ENCODE results near the gene CPPED1.

CPPED1 gene

DNA sequence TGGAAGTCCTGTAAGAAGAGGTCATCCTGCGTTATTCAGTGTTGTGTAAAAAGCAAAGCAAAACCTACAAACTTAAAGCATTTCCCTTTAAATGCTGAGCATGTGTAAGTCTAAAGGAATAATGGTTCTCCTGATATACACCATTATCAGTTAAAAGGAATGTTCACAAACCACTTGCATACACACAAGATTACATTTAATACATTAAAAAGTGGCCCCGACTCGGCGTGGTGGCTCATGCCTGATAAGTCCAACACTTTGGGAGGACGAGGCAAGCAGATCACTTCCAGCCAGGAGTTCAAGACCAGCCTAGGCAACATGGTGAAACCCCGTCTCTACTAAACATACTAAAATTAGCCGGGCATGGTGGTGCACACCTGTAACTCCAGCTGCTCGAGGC lies 30.5 kb downstream of the CPPED1 start:
- no peak for TF ChIP-seq ZNF416 (tag by site-specific recombination; IDR thresholded peaks at IDR 0.05)
- TF ChIP-seq, protein P1, sequence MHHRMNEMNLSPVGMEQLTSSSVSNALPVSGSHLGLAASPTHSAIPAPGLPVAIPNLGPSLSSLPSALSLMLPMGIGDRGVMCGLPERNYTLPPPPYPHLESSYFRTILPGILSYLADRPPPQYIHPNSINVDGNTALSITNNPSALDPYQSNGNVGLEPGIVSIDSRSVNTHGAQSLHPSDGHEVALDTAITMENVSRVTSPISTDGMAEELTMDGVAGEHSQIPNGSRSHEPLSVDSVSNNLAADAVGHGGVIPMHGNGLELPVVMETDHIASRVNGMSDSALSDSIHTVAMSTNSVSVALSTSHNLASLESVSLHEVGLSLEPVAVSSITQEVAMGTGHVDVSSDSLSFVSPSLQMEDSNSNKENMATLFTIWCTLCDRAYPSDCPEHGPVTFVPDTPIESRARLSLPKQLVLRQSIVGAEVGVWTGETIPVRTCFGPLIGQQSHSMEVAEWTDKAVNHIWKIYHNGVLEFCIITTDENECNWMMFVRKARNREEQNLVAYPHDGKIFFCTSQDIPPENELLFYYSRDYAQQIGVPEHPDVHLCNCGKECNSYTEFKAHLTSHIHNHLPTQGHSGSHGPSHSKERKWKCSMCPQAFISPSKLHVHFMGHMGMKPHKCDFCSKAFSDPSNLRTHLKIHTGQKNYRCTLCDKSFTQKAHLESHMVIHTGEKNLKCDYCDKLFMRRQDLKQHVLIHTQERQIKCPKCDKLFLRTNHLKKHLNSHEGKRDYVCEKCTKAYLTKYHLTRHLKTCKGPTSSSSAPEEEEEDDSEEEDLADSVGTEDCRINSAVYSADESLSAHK (tag by site-specific recombination; IDR thresholded peaks at IDR 0.05) = no peak
- TF ChIP-seq SCRT2 (tag by site-specific recombination; IDR thresholded peaks at IDR 0.05) = no peak
- no peak for TF ChIP-seq ZNF391 (tag by site-specific recombination; IDR thresholded peaks at IDR 0.05; ENCODE audit: borderline replicate concordance, low read depth)
- TF ChIP-seq ZNF624 (tag by site-specific recombination; IDR thresholded peaks at IDR 0.05) = no peak
- TF ChIP-seq, protein P2, sequence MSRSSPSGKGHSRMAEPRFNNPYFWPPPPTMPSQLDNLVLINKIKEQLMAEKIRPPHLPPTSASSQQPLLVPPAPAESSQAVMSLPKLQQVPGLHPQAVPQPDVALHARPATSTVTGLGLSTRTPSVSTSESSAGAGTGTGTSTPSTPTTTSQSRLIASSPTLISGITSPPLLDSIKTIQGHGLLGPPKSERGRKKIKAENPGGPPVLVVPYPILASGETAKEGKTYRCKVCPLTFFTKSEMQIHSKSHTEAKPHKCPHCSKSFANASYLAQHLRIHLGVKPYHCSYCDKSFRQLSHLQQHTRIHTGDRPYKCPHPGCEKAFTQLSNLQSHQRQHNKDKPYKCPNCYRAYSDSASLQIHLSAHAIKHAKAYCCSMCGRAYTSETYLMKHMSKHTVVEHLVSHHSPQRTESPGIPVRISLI (tag by site-specific recombination; IDR thresholded peaks at IDR 0.05) = no peak
- no peak for TF ChIP-seq ZNF521 (tag by site-specific recombination; IDR thresholded peaks at IDR 0.05)
- TF ChIP-seq, protein P3, sequence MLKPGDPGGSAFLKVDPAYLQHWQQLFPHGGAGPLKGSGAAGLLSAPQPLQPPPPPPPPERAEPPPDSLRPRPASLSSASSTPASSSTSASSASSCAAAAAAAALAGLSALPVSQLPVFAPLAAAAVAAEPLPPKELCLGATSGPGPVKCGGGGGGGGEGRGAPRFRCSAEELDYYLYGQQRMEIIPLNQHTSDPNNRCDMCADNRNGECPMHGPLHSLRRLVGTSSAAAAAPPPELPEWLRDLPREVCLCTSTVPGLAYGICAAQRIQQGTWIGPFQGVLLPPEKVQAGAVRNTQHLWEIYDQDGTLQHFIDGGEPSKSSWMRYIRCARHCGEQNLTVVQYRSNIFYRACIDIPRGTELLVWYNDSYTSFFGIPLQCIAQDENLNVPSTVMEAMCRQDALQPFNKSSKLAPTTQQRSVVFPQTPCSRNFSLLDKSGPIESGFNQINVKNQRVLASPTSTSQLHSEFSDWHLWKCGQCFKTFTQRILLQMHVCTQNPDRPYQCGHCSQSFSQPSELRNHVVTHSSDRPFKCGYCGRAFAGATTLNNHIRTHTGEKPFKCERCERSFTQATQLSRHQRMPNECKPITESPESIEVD (tag by site-specific recombination; IDR thresholded peaks at IDR 0.05) = no peak
- TF ChIP-seq, protein P4, sequence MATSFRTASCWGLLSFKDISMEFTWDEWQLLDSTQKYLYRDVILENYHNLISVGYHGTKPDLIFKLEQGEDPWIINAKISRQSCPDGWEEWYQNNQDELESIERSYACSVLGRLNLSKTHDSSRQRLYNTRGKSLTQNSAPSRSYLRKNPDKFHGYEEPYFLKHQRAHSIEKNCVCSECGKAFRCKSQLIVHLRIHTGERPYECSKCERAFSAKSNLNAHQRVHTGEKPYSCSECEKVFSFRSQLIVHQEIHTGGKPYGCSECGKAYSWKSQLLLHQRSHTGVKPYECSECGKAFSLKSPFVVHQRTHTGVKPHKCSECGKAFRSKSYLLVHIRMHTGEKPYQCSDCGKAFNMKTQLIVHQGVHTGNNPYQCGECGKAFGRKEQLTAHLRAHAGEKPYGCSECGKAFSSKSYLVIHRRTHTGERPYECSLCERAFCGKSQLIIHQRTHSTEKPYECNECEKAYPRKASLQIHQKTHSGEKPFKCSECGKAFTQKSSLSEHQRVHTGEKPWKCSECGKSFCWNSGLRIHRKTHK (tag by site-specific recombination; IDR thresholded peaks at IDR 0.05) = no peak
- TF ChIP-seq ZFP41 (tag by site-specific recombination; IDR thresholded peaks at IDR 0.05; ENCODE audit: borderline replicate concordance) = no peak
- TF ChIP-seq ZNF830 (tag by site-specific recombination; IDR thresholded peaks at IDR 0.05; ENCODE audit: low read depth) = no peak
- no peak for TF ChIP-seq ZNF114 (tag by site-specific recombination; IDR thresholded peaks at IDR 0.05)
- H3K36me3 ChIP-seq (ENCODE audit: control insufficient read depth in 2 of 2, insufficient read depth in 1 of 2, low read length in 2 of 2) = peaks cover 0 to 3% of the 10 kb centered on the region in 2 experiments; a peak in 2 of 3 replicates
- H3K9me3 ChIP-seq (ENCODE audit: control insufficient read depth, insufficient read depth, low read depth, low read length) = no peaks in the 10 kb centered on the region
- no peak overlapping the region for H3K4me3 ChIP-seq (ENCODE audit: low read depth, low read length)
- POLR2A ChIA-PET = no interaction called here
- no peaks in the 10 kb centered on the region for H3K4me1 ChIP-seq (ENCODE audit: control insufficient read depth, insufficient read depth, low read length)
- CTCF ChIA-PET = no interaction called here
- H3K27ac ChIP-seq (ENCODE audit: extremely low read depth, low read depth, low read length) = no peak overlapping the region

DNA sequence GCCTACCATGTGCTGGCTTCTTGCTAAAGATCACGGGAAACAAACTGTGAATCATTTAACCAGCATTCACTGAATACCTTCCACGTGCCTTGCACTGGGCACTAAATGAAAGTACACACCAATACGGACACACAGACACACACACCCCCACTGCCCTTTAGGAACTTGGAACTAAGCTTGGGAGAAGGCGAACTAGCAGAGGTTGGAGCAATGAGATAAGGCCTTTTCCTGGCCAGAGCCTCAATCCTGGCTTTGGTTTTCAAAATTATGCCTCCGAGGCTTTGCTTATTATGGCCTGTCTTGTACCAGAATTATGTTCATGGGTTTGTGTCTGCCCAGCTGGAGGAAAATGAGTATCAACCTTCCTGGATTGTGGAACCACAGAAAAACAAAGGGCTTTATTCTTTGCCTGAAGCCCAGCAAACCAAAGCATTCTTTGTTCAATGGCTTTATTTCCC lies 32.3 kb downstream of the CPPED1 start:
- Histone ChIP-seq H3K4me1 (ENCODE audit: control insufficient read depth, insufficient read depth, low read length) (no peaks in the 10 kb centered on the region), H3K9me3 (ENCODE audit: control insufficient read depth, insufficient read depth, low read depth, low read length) (no peaks in the 10 kb centered on the region), H3K27ac (ENCODE audit: extremely low read depth, low read depth, low read length) (no peak overlapping the region), H3K36me3 (ENCODE audit: control insufficient read depth in 2 of 2, insufficient read depth in 1 of 2, low read length in 2 of 2) (peaks cover 0 to 3% of the 10 kb centered on the region in 2 experiments; a peak in 1 of 3 replicates), H3K4me3 (ENCODE audit: low read depth, low read length) (no peak overlapping the region)
- POLR2A ChIA-PET = no interaction called here
- CTCF ChIA-PET = no interaction called here
- TF ChIP-seq ZNF654 (tag by site-specific recombination; IDR thresholded peaks at IDR 0.05; ENCODE audit: low read depth) (no peak), ZFP3 (tag by site-specific recombination; IDR thresholded peaks at IDR 0.05; ENCODE audit: low read depth) (no peak), ZSCAN16 (tag by site-specific recombination; IDR thresholded peaks at IDR 0.05) (no peak), ZNF214 (tag by site-specific recombination; IDR thresholded peaks at IDR 0.05; ENCODE audit: borderline replicate concordance) (no peak), ZNF660 (tag by site-specific recombination; IDR thresholded peaks at IDR 0.05) (no peak), ZNF514 (tag by site-specific recombination; IDR thresholded peaks at IDR 0.05) (no peak), SCRT2 (tag by site-specific recombination; IDR thresholded peaks at IDR 0.05) (no peak)
